Measurements from ENCODE around the gene COL5A1. TPM values are rescaled to one million over a fixed set of nuclear protein-coding genes. Genes with fewer than 3 reads are reported as not detected.

Gene COL5A1
- total RNA-seq, 1 donor from 2014 or later: 4.9 TPM

Small RNAs within 50 kb of the gene (small RNA-seq; reads per million reads assigned to genes)
- gene AL603650.1 (ENCODE audit: low replicate concordance) (not detected), gene MIR3689A (ENCODE audit: low replicate concordance) (not detected), gene MIR3689B (ENCODE audit: low replicate concordance) (not detected), gene MIR3689C (ENCODE audit: low replicate concordance) (not detected), gene MIR3689D1 (ENCODE audit: low replicate concordance) (not detected), gene MIR3689D2 (ENCODE audit: low replicate concordance) (not detected), gene MIR3689E (ENCODE audit: low replicate concordance) (not detected), gene MIR3689F (ENCODE audit: low replicate concordance) (not detected)

Other genes starting within 250 kb of the COL5A1 start
- gene FCN2, start 239.0 kb downstream of the COL5A1 start, total RNA-seq: not detected

All from temporal lobe (tissue), 2 donors.